Skeletal muscle tissue (tissue), 2 donors: Measurements from ENCODE around the gene RBM20. TPM values are rescaled to one million over a fixed set of nuclear protein-coding genes. Genes with fewer than 3 reads are reported as not detected.

Source experiments
- small RNA-seq: library from RNA; depleted of rRNA; stranded (forward); fragments of <200 nt; gene quantifications from one replicate; pipeline ENCODE3, GENCODE V24; 2014
- total RNA-seq: library from RNA; depleted of rRNA; stranded (reverse); fragments of >200 nt; gene quantifications from one replicate; pipeline ENCODE4 v1.2.3, GENCODE V29; 2014

RBM20 gene
- total RNA-seq, 1 donor from 2014 or later: 6.3 TPM

Small RNAs within 50 kb of the gene (small RNA-seq; reads per million reads assigned to genes)
- gene RF00019 (not detected), gene RN7SKP288 (not detected), gene RNA5SP327 (not detected)

Other genes with a start within 250 kb of the RBM20 start
- gene DUSP5, start 146.4 kb upstream of the RBM20 start, total RNA-seq: 5.2 TPM
- gene SMC3, start 76.6 kb upstream of the RBM20 start, total RNA-seq: 18.3 TPM
- gene PDCD4, start 227.6 kb downstream of the RBM20 start, total RNA-seq: 90.3 TPM